Measurements from ENCODE around the gene MPDZ.

The MPDZ gene

DNA sequence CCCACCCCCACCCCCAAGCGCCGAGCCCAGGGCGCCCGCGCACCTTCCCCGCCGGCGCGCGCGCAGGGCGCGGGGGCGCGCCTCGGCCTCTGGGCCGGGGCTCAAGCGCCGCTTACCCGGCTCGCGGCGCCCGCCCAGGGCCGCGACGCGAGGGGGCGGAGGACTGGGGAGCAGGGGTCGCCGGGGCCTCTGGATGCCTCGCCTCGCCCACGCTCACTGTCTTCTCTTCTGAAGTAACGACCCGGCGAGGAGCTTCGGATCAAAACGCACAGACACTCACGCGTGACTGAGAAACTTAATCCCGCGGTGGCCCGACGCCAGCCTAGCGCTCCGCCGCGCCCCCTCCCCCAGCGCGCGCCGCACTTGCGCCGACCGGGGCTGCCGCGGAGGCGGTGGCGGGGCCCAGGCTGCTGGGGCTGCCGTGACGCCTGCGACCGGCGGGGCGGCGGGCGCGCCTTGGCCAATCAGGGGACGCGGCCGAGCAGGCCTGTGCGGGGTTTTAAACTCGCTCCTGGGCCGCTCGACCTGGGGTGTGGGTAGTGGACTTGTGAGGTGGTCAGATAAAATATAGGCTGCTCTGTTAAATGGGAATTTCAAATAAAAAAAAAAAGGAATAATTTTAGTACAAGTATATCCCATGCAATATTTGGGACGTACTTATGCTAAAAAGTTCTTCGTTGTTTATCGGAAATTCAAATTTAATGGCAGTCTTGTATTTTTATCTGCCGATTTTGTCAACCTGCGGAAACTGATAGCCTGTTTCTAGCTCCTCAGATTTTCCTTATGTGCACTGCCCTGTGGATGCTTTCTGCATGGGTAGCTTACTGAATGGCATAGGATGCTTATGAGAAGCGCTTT, at the start of gene MPDZ:
TSS of gene MPDZ (minus strand) at position 409 of the 858 bp plus-strand sequence. CDS start 29,377 bp downstream, outside the sequence.
- DNase-seq = no peak

DNA sequence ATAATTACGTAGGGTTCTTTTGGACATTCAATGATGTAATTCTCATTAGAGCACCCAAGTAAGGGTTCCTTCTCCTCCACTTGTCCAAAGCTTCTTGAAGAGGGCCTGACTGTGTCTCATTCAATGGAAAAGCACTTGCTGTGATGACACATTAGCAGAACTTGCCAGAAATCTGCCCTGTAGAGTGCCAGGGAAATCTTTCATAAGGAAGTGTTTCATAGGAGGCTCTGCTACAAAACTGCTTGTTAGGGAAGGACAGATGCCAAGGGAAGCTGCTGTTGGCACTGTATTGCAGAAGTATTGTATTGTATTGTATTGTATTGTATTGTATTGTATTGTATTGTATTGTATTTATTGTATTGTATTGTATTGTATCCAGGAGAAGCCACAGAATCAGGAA, 45.5 kb upstream of the MPDZ start:
- DNase-seq = no peak

GRCh38 chr9:13322828-13323550, 43.5 kb upstream of the MPDZ start:
- no peak for DNase-seq

GRCh38 chr9:13318027-13318426, 38.5 kb upstream of the MPDZ start:
- DNase-seq = no peak

DNA sequence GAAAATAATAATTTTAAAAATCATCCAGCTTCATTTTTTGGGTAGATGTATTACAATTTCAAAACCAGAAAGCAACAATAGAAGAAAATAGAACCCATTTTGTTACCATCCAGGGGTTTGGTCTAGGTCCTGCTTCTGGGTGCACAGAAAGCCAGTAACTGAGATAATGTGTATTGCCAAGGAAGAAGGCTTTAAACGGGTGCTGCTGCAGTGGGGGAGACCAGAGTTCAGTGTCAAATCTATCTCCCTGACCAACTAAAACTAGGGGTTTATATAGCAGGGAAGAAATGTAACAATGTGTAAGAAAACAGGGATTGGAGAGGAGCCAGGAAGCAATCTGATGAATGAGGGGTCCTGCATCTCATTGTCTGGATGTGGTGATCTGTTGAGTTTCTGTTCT, 17.5 kb upstream of the MPDZ start:
- no peak for DNase-seq

DNA sequence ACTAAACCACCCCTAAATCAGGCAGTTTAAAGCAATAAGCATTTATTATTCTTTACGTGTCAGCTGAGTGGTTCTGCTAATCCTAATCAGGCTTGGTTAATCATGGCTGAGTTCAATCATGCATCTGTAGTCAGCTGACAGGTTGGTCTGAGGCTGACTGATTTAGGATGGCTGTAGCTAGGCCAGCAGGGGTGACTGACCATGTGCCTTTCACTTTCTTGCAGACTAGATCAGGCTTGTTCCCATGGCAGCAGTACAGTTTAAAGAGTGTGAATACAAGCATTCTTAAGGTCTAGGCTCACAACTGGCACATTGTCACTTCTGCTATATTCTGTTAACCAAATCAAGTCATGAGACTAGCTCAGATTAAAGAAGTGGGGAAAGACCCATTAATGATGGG, 16.1 kb upstream of the MPDZ start:
- no peak for DNase-seq

DNA sequence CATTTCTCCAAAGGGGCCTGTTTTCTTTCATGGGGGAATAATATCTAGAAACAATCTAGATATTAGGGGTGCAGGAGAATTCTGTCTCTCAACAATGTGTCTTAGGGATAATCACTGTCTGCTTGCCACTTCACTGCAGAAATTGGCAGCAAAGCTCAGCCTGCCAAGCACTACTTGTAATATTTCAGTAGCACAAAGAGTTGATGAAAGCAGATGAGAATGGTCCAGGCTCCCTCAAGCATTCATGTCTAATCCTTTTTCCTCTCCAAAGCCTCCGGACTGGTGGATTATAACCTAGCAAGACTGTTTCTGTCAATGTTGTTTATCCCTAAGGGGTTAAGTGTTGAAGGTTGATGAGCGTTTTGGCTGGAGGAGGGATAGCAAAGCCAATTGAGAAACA, 13.3 kb upstream of the MPDZ start:
- DNase-seq = no peak

DNA sequence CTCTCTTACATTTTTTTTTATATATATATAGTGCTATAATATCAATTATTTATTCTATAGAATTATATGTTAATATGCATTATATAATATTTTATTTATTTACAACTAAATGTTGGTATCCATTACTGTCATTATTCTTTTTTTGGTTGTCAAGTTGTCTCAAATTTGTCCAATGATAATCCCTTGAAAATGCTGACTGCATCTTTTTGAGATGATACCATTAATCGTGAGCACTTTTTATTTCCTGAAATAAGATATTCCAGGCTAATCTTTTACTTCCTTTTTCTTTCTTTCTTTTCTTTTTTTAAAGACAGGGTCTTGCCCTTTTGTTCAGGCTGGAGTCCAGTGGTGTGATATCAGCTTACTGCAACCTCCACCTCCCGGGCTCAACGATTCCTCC, 12.7 kb upstream of the MPDZ start:
- no peak for DNase-seq

DNA sequence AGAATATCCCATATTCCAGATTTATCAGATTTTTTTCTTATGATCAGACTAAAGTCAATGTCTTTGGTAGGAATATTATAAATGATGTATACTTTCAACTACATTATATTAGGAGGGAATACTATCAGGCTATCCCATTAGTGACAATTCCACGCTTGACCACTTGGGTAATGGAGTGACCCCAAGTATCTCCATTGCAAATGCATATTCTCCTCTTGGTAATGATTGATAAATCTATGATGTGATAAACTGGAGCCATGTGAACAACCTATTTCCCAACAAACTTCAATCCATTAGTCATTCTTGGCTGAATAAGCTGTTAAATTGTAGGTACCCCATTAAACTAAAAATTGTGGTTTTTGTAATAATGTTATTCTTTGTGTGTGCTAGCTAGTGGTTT, 12.2 kb upstream of the MPDZ start:
- no peak for DNase-seq

DNA sequence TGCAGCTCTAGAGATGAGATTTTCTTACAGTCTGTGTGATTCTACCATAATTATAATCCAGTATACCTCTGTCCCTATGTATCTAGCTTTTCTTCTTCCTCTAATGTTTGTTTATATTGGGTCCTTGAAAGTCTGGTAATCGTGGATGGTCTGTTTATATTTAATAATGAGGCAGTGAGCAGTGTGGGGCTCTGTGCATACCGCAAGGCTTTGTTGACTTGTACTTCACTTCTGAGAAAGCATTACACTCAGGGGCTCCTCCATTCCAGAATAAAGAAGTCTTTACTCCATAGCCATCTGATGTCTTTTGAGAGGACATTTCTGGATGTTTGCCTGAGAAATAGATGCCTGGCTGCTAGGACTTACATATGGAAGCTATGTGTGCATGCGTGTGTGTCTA, 4.5 kb upstream of the MPDZ start:
- DNase-seq = no peak

GRCh38 chr9:13282998-13283397, 3.5 kb upstream of the MPDZ start:
- no peak for DNase-seq

DNA sequence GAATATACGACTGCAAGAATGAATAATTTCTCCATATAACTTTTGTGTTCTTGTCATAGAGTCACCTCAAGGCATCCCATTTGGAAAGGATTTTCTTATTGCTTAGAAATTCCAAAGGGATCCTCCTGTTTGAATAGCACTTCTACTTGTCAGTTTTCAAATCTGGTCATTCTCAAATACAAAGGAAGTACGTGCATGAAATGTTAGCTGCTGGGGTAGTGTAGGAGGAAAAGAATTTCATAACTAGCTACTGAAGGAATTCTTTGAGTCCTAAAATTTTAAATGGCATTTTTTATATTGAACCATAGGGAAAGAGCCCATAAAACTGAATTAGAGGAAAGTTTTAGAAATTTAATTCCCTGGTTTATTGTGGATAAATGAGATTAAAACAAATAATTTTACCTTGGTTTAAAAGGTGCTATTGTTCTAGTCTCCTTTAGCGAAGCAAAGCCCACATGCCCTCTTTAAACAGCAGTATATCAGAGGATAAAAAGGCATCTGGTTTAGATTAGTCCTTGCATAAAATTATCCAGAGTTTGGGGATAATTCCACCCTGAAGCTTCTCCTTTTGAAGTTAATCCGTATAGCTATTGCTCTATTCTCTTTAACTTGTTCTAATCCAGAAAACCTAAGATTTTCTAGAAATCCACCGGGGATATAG, 2.0 kb upstream of the MPDZ start:
- DNase-seq = no peak

DNA sequence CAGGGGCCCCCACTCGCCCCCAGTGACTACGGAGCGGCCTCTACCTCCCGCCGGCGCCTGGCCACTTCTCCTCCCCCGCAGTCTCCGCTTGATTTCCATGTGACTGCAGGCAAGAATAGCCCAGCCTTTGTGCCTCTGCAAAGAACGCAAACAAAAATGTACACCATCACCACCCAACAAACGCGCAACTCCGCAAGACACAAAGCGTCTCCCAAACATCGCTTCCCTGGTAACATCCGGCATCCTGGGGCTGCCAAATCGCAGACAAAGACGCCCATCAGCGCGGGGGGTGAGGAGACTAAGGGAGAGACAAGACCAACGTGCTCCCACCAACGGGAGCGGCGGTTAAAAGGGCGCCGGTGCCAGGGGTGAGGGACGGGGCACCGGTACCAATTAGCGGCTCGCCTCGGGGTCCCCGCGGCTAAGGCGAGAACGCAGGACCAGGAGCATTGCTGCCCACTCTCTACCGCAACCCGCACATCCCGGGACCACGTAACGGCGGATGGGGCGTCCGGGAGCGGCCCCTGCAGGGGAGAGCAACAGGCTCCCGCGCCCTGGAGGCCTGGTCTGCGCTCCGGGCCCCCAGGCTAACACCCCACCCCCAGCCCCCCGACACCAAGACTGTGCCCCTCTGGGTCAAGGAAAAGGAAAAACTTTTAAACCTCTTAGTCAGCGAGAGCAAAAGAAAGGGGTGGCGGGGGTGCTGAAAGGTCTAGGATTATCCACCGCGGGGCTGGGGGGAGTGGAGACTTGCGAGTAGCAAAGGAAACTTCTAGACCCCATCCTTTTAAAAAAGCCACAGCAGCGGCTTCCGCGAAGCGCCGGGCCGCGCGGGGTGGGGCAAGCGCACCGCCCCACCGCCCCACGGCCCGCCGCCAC, 885 bp downstream of the MPDZ start:
- no peak for DNase-seq

- DNase-seq = no peak
Observed at GRCh38 chr9:13278023-13278367, 1.5 kb downstream of the MPDZ start.

- DNase-seq = no peak
Observed at GRCh38 chr9:13274886-13275641, 4.4 kb downstream of the MPDZ start.

DNA sequence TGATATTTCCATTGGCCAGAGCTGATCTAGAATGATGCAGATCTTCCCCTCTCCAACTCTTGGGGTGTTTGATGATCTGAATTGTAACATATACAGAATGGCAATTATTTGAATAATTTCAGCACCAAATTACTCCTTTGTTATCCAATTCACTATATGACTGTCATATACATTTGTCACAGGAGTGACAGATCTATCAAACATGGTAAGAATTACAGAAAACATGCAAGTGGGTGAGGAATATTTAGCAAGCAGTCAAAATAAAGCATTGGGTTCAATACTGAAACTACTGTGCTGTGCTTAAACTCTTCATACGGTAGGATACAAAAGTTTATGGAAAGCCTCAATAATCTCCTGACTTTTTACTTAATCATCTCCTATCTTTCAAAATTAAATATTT, 8.8 kb downstream of the MPDZ start:
- no peak for DNase-seq

GRCh38 chr9:13269589-13270452, 9.7 kb downstream of the MPDZ start:
- no peak for DNase-seq

DNA sequence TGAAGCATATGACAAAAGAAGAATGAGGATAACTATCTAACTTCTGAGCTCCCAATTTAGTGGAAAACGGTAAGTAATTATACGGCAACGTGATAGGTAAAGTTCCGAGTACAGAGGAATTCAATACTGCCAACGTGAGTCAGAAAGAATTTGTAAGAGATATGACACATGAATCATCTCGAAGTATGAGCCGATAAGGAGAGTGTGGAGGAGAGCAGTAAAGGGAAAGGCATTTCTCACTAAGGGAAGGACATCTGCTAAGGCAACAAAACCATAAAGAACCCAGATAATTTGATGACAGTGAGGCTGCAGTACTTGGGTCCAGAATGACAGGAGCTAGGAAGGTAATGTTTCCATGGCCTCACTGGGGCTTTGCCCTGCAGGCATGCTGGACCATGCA, 11.0 kb downstream of the MPDZ start:
- no peak for DNase-seq

DNA sequence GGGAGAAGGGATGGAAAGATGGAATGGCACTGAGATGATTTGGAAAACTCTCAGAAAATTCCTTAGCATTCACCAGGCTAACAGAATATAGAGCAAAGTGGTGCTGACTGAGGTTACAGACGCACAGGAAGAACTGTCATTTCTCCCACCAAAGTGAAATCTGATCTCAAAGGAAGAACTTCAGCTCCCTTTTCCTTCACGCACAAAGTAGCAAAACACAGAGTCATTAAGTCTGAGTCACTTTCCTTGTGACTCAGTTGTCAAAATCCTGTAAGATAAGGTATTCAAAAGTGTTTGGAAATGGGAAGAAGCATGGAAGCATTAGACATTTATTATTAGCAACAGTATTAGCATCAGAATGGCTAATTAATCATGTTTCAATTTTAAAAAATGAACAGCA, 11.7 kb downstream of the MPDZ start:
- DNase-seq = no peak

DNA sequence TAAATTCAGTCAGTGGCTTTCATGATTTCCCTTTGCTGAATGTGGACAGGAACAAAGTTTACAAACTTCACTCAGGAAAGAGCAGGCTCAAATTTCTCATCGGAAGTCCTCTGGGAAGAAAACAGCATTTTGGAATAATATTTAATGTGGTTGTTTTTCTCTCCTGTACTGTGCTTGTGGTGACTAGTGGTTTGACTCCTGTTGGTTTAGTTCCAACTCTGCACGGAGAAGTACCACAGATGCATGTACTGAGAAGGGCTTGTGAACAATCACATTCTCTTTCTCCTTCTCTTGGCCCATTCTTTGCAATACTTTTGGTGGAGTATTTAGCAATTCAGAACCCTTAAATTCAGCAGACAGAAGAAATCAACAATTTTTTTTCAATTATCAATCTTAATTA, 13.3 kb downstream of the MPDZ start:
- no peak for DNase-seq

DNA sequence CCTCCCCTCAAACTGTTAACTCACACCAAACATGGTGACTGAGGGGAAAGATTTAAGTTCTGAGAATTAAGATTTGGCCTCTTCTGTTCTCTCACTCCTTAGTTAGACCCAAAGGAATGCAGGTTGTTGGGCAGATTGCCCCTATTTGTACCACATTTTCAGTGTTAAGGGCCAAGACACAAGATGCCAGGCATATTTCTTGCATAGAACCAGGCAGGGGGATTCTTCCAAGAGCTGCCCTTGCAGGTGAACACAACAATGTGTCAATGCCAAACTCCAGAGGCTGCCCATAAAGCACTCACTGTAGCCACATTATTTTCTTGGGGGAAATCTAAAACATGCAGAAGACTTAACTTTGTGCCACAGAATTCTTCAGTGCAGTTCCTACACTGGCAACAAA, 14.7 kb downstream of the MPDZ start:
- no peak for DNase-seq
